Measurements from ENCODE around the gene TRIO. TPM values are rescaled to one million over a fixed set of nuclear protein-coding genes. Genes with fewer than 3 reads are reported as not detected.

Gene TRIO
- total RNA-seq, 1 experiment from 2014 or later, result 211 TPM

- intact Hi-C loops (cut with micrococcal nuclease), result loop anchor here (2.0 to 5.0 kb wide), 5 partner anchors 33 to 122 kb away; partner anchors contain the start of gene TRIO
- H3K36me3 ChIP-seq (ENCODE audit: low read depth, low read length), result no peaks in the 10 kb centered on the region; the same call in 1 of the 2 replicates
- ChIA-PET CTCF (no interaction called here), POLR2A (ENCODE audit: unreplicated experiment) (no interaction called here)
- peak overlapping the region; percentile 70 for H3K4me2 ChIP-seq (ENCODE audit: low read length)
- H2AFZ ChIP-seq (ENCODE audit: low read length), result peak overlapping the region; percentile 72
- H3K4me1 ChIP-seq (ENCODE audit: insufficient read depth, low read length), result peaks cover 66% of the 10 kb centered on the region
- H3K79me2 ChIP-seq (ENCODE audit: low read length), result peaks cover 23% of the 10 kb centered on the region
- peak overlapping the region; percentile 93 for H3K27ac ChIP-seq (ENCODE audit: low read length)
- no peaks in the 10 kb centered on the region for H3K27me3 ChIP-seq (ENCODE audit: low read length)
- H3K9me2 ChIP-seq (replicated peaks; ENCODE audit: low read length), result no peaks in the 10 kb centered on the region
- H4K20me1 ChIP-seq (ENCODE audit: low read length), result no peaks in the 10 kb centered on the region
- peak overlapping the region; percentile 34; the same call in 1 of the 2 replicates for H3K4me3 ChIP-seq (ENCODE audit: low read length)
- no TSS peak for BruUV-seq (replicated peaks)
- TF ChIP-seq EZH2phosphoT487 (IDR thresholded peaks at IDR 0.05; ENCODE audit: borderline replicate concordance, low read length) (no peak), CTCF (conservative IDR thresholded peaks at IDR 0.05; ENCODE audit: low read depth, low read length) (no peak), EZH2 (IDR thresholded peaks at IDR 0.05; ENCODE audit: low read length, unreplicated experiment) (no peak)
- no peaks in the 10 kb centered on the region for H3F3A ChIP-seq (ENCODE audit: low read length, unreplicated experiment)
- peak overlapping the region; percentile 75 for H3K9ac ChIP-seq (ENCODE audit: low read length)
- no peaks in the 10 kb centered on the region for H3K9me3 ChIP-seq (ENCODE audit: low read length)
- DNase-seq (no peak), ATAC-seq (no peak)
Observed at GRCh38 chr5:14109771-14110170, 33.4 kb upstream of the TRIO start.

GRCh38 chr5:14110196-14110595 is 32.9 kb upstream of the TRIO start:
- ATAC-seq, result no peak
- Histone ChIP-seq H3K9me3 (ENCODE audit: low read length) (no peaks in the 10 kb centered on the region), H3K27ac (ENCODE audit: low read length) (peak overlapping the region; percentile 93), H3K36me3 (ENCODE audit: low read depth, low read length) (no peaks in the 10 kb centered on the region; the same call in 1 of the 2 replicates), H3K9ac (ENCODE audit: low read length) (peak overlapping the region; percentile 75), H3K4me2 (ENCODE audit: low read length) (0 out of 2 replicates have a peak overlapping the region, but pooled peaks have one; percentile 70), H3K4me3 (ENCODE audit: low read length) (no peak overlapping the region), H3F3A (ENCODE audit: low read length, unreplicated experiment) (no peaks in the 10 kb centered on the region), H3K4me1 (ENCODE audit: insufficient read depth, low read length) (peaks cover 63% of the 10 kb centered on the region), H3K79me2 (ENCODE audit: low read length) (peaks cover 23% of the 10 kb centered on the region), H2AFZ (ENCODE audit: low read length) (no peak overlapping the region), H3K9me2 (replicated peaks; ENCODE audit: low read length) (no peaks in the 10 kb centered on the region), H3K27me3 (ENCODE audit: low read length) (no peaks in the 10 kb centered on the region), H4K20me1 (ENCODE audit: low read length) (no peaks in the 10 kb centered on the region)
- no TSS peak for BruUV-seq (replicated peaks)
- ChIA-PET POLR2A (ENCODE audit: unreplicated experiment) (no interaction called here), CTCF (no interaction called here)
- TF ChIP-seq EZH2phosphoT487 (IDR thresholded peaks at IDR 0.05; ENCODE audit: borderline replicate concordance, low read length) (no peak), EZH2 (IDR thresholded peaks at IDR 0.05; ENCODE audit: low read length, unreplicated experiment) (no peak), CTCF (conservative IDR thresholded peaks at IDR 0.05; ENCODE audit: low read depth, low read length) (no peak)
- DNase-seq, result no peak
- intact Hi-C loops (cut with micrococcal nuclease), result no loop called here

- no TSS peak for BruUV-seq (replicated peaks)
- H3K36me3 ChIP-seq (ENCODE audit: low read depth, low read length), result no peaks in the 10 kb centered on the region; the same call in 1 of the 2 replicates
- ChIA-PET CTCF (no interaction called here), POLR2A (ENCODE audit: unreplicated experiment) (no interaction called here)
- H2AFZ ChIP-seq (ENCODE audit: low read length), result peak overlapping the region; percentile 34
- no peak overlapping the region for H3K4me3 ChIP-seq (ENCODE audit: low read length)
- H3K27ac ChIP-seq (ENCODE audit: low read length), result peak overlapping the region; percentile 93
- no peaks in the 10 kb centered on the region for H3K9me3 ChIP-seq (ENCODE audit: low read length)
- H3K9me2 ChIP-seq (replicated peaks; ENCODE audit: low read length), result no peaks in the 10 kb centered on the region
- peak; percentile 86 for DNase-seq
- intact Hi-C loops (cut with micrococcal nuclease), result no loop called here
- ATAC-seq, result no peak
- TF ChIP-seq EZH2phosphoT487 (IDR thresholded peaks at IDR 0.05; ENCODE audit: borderline replicate concordance, low read length) (no peak), CTCF (conservative IDR thresholded peaks at IDR 0.05; ENCODE audit: low read depth, low read length) (no peak), EZH2 (IDR thresholded peaks at IDR 0.05; ENCODE audit: low read length, unreplicated experiment) (no peak)
- H3F3A ChIP-seq (ENCODE audit: low read length, unreplicated experiment), result no peaks in the 10 kb centered on the region
- H3K27me3 ChIP-seq (ENCODE audit: low read length), result no peaks in the 10 kb centered on the region
- H3K4me2 ChIP-seq (ENCODE audit: low read length), result no peak overlapping the region
- peaks cover 59% of the 10 kb centered on the region for H3K4me1 ChIP-seq (ENCODE audit: insufficient read depth, low read length)
- no peaks in the 10 kb centered on the region for H4K20me1 ChIP-seq (ENCODE audit: low read length)
- peaks cover 23% of the 10 kb centered on the region for H3K79me2 ChIP-seq (ENCODE audit: low read length)
- peak overlapping the region; percentile 75 for H3K9ac ChIP-seq (ENCODE audit: low read length)
Observed at GRCh38 chr5:14110680-14111079, 32.5 kb upstream of the TRIO start.
